Body of pancreas (tissue), 4 donors: Measurements from ENCODE around the gene EMC6. TPM values are rescaled to one million over a fixed set of nuclear protein-coding genes. Genes with fewer than 3 reads are reported as not detected.

Experiments
- ATAC-seq: fragments of 150-250 bp; one replicate; pipeline ENCODE4 v1.9.1; 2016
- DNase-seq, 4 donors: peaks; one replicate each; pipeline ENCODE4 v3.0.0-alpha.2; 2019
- H3K27ac ChIP-seq, 4 donors: fragments of 200-600 bp; sonication (generic); 1 replicate in 3 of 4; 2 replicates in 1 of 4; pipeline versions ENCODE4 v1.5.1 to v1.6.1; 2016 to 2019; ENCODE audit warnings: mild to moderate bottlenecking in 1 of 4, mixed read lengths in 1 of 4, moderate library complexity in 1 of 4
- H3K27me3 ChIP-seq, 2 donors: fragments of 200-600 bp; sonication (generic); one replicate each; pipeline ENCODE4 v1.6.0; 2016; ENCODE audit warnings: mild to moderate bottlenecking in 1 of 2
- H3K36me3 ChIP-seq, 2 donors: fragments of 200-600 bp; sonication (generic); replicated peaks in 1 of 2; 2 replicates each; pipeline ENCODE4 v1.5.1; 2016; ENCODE audit warnings: low read depth in 2 of 2; ENCODE audit not compliant: insufficient read depth in 1 of 2
- H3K4me1 ChIP-seq: fragments of 200-600 bp; sonication (generic); one replicate; pipeline ENCODE4 v1.6.0; 2016
- H3K4me3 ChIP-seq, 2 donors: fragments of 200-600 bp; sonication (generic); 1 replicate in 1 of 2; 2 replicates in 1 of 2; pipeline ENCODE4 v1.5.1; 2016 to 2019
- H3K9me3 ChIP-seq, 3 donors: fragments of 200-600 bp; sonication (generic); 1 replicate in 2 of 3; 2 replicates in 1 of 3; pipeline ENCODE4 v1.5.1; 2016
- POLR2A ChIP-seq, 3 donors: fragments of 450-650 bp; IDR thresholded peaks; one replicate each; pipeline ENCODE4 v1.6.1; 2016; ENCODE audit warnings: antibody characterized with exemption in 3 of 3, mild to moderate bottlenecking in 2 of 3
- WGBS, 2 donors: methylation state at CpG; one replicate each; pipeline ENCODE4 v1.1.5; 2017; 5-methylcytosine and 5-hydroxymethylcytosine counted together
- intact Hi-C: fragments of 100-400 bp; cut with DNase I; formaldehyde crosslinking; loops from one replicate; pipeline ENCODE4 v1.15.1; 2023
- total RNA-seq, 2 donors: library from RNA; depleted of rRNA; stranded (reverse); fragments of >200 nt; gene quantifications; one replicate each; pipeline ENCODE4 v1.1.0, GENCODE V29; 2016
- TF ChIP-seq, protein P1 (sequence below), 7 experiments: fragments of 450-650 bp in 4 of 7; fragments of 200-600 bp in 3 of 7; sonication (generic) in 3 of 7; IDR thresholded peaks; one replicate each; pipeline ENCODE4 v1.5.1; 2016 to 2019; ENCODE audit warnings: antibody characterized with exemption in 7 of 7

The EMC6 gene
- total RNA-seq, 2 donors from 2014 or later, result 5.9 to 8.3 TPM

GRCh38 chr17:3657874-3658783 lies 10.5 kb upstream of the EMC6 start:
- ATAC-seq, result no peak
- Histone ChIP-seq H3K4me1 (peaks cover 19% of the 10 kb centered on the region), H3K4me3 (no peak overlapping the region), H3K27me3 (no peaks in the 10 kb centered on the region), H3K9me3 (no peaks in the 10 kb centered on the region), H3K36me3 (peaks cover 2% of the 10 kb centered on the region in 2 donors), H3K27ac (no peak overlapping the region)
- TF ChIP-seq POLR2A (IDR thresholded peaks at IDR 0.05), result no peak
- TF ChIP-seq, protein P1, sequence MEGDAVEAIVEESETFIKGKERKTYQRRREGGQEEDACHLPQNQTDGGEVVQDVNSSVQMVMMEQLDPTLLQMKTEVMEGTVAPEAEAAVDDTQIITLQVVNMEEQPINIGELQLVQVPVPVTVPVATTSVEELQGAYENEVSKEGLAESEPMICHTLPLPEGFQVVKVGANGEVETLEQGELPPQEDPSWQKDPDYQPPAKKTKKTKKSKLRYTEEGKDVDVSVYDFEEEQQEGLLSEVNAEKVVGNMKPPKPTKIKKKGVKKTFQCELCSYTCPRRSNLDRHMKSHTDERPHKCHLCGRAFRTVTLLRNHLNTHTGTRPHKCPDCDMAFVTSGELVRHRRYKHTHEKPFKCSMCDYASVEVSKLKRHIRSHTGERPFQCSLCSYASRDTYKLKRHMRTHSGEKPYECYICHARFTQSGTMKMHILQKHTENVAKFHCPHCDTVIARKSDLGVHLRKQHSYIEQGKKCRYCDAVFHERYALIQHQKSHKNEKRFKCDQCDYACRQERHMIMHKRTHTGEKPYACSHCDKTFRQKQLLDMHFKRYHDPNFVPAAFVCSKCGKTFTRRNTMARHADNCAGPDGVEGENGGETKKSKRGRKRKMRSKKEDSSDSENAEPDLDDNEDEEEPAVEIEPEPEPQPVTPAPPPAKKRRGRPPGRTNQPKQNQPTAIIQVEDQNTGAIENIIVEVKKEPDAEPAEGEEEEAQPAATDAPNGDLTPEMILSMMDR (IDR thresholded peaks at IDR 0.05), result no peak
- DNase-seq, result no peak
- intact Hi-C loops, result no loop called here
- 90 to 91% methylated on average over 35 to 40 of the region's 42 CpGs for WGBS, 2 donors

DNA sequence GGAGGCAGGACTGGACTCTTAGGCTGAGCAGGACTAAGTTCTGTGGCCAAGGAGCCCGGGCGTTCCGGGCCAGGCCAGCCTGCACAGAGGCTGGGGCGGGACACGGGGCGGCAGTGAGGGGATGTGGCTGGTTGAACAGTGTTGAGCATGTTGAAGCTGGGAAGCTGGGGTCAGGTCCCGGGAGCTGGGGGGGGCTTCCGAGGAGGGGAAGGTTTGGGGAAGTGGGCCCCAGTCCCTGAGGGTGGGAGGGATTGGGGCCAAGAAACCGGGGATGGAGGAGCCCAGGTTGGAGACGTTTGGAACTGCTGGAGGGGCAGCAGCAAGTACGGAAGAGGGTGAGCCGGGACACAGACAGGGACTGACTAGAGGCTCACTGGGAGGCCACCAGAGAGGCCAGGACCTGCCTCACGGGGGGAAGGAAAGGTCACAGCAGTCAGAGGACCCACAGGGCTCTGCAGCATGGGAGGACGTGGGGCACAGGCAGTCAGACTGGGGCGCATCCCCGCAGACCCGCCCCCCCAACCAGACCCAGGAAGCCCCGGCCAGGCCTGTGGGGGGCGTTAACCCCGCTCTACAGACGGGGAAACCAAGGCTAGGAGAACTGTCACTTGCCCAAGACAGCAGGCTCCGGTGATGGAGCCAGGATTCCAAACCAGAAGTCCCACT lies 9.7 kb upstream of the EMC6 start:
- Histone ChIP-seq H3K36me3 (peaks cover 8 to 10% of the 10 kb centered on the region in 2 donors), H3K4me1 (peaks cover 19% of the 10 kb centered on the region), H3K27me3 (no peaks in the 10 kb centered on the region), H3K4me3 (no peak overlapping the region), H3K9me3 (no peaks in the 10 kb centered on the region), H3K27ac (peak overlapping the region in 2 of 4 donors; percentile 66 to 79)
- no peak for ATAC-seq
- WGBS, 2 donors, result 74 to 81% methylated on average over 12 to 21 of the region's 22 CpGs
- TF ChIP-seq, protein P1 (IDR thresholded peaks at IDR 0.05), result no peak
- TF ChIP-seq POLR2A (IDR thresholded peaks at IDR 0.05), result no peak
- no peak for DNase-seq
- intact Hi-C loops, result no loop called here

DNA sequence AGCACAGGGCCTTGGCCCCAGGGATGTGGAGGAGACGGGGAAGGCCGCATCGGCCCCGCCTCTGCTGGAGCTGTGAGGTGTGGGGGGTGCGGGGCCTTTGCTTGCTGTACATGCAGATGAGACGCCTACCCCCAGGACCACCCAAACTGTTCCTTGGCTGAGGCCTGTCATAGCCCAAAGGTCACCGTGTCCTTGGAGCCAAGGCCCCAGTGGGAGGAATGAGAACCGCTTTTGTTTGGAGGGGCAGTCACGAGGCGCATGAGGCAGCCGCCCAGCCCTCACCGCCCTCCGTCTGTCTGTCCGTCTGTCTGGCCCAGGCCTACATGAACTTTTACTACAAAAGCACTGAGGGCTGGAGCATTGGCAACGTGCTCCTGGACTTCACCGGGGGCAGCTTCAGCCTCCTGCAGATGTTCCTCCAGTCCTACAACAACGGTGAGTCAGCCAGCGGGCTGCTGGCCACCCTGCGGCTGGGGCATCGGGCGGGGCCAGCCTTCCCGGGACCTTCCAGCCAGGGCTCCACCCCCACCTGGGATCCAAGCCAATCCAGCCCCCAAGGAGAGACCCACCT lies 9.0 kb upstream of the EMC6 start:
- peak; percentile 31 to 72 (median 52) for DNase-seq
- intact Hi-C loops, result no loop called here
- 73 to 100% methylated on average over 2 to 22 of the region's 22 CpGs for WGBS, 2 donors
- peaks cover 8 to 10% of the 10 kb centered on the region in 2 donors for H3K36me3 ChIP-seq
- no peak overlapping the region for H3K4me3 ChIP-seq
- H3K9me3 ChIP-seq, result no peaks in the 10 kb centered on the region
- peaks cover 19% of the 10 kb centered on the region for H3K4me1 ChIP-seq
- H3K27ac ChIP-seq, result peak overlapping the region in 2 of 4 donors; percentile 66 to 79
- H3K27me3 ChIP-seq, result no peaks in the 10 kb centered on the region
- TF ChIP-seq POLR2A (IDR thresholded peaks at IDR 0.05), result peak in 1 of 3 donors; percentile 8
- TF ChIP-seq, protein P1 (IDR thresholded peaks at IDR 0.05), result peak in 1 of 7 experiments; percentile 11
- ATAC-seq, result peak; percentile 58

DNA sequence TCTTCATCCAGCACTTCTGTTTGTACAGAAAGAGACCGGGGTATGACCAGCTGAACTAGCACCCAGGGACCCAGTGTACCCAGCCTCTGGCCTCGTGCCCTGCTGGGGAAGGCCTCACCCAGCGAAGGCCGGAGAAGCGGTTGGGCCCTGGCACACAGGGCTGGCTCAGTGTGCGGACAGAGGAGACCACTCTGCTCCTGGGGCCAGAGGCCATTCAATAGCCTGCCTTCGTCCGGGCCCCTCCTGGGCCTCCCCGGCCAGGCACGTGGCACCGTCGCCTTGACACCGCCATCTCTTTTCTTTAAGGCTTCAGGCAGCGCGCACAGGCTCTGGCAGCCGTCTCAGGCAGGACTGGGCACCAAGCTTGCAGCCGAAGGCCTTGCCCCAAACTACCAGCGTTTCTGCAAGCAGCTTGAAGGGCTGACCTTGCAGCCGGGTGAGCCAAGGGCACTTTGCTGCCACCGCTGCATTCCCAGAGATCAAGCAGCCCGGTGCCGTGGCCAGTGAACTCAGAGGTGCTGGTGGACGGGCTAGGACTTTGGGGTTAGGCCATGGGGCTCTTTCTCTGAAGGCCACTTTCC lies 8.2 kb upstream of the EMC6 start:
- Histone ChIP-seq H3K36me3 (peaks cover 8 to 10% of the 10 kb centered on the region in 2 donors), H3K27ac (peak overlapping the region in 2 of 4 donors; percentile 66 to 79), H3K27me3 (no peaks in the 10 kb centered on the region), H3K4me3 (no peak overlapping the region), H3K9me3 (no peaks in the 10 kb centered on the region), H3K4me1 (peaks cover 25% of the 10 kb centered on the region)
- 77 to 95% methylated on average over 2 to 23 of the region's 23 CpGs for WGBS, 2 donors
- no peak for DNase-seq
- intact Hi-C loops, result no loop called here
- TF ChIP-seq, protein P1 (IDR thresholded peaks at IDR 0.05), result no peak
- TF ChIP-seq POLR2A (IDR thresholded peaks at IDR 0.05), result no peak
- ATAC-seq, result peak; percentile 19
